Subcutaneous adipose tissue (tissue), 4 donors: ENCODE results near the gene PAPOLA. TPM values are rescaled to one million over a fixed set of nuclear protein-coding genes. Genes with fewer than 3 reads are reported as not detected.

Source experiments
- total RNA-seq, 4 donors: library from RNA; depleted of rRNA; stranded (reverse); fragments of >200 nt; gene quantifications; one replicate each; pipeline ENCODE4 v1.1.0, GENCODE V29; 2016
- TF ChIP-seq, protein P1 (sequence below): fragments of 450-650 bp; IDR thresholded peaks from one replicate; pipeline ENCODE4 v1.5.1; 2016; ENCODE audit warnings: low read depth, mild to moderate bottlenecking, control low read depth, antibody characterized with exemption, moderate library complexity

Gene PAPOLA
- total RNA-seq, 4 donors from 2014 or later: 109 to 253 (median 132) TPM

DNA sequence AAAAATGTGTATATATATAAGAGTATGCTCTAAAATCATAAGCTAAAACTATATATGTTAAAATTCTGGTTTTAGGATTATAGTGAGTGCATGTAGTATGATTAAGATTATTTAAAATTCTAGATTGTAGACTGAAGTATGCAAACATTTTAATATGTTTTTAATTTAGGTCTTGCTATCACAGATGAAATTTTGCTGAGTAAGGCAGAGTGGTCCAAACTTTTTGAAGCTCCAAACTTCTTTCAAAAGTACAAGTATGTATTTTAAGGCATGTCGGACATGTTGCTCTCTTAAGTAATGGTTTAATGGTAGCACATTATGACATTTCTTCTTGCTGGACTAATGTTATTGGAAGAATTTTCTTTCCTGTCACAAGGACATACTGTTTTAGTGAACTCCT, 34.6 kb downstream of the PAPOLA start:
- TF ChIP-seq, protein P1, sequence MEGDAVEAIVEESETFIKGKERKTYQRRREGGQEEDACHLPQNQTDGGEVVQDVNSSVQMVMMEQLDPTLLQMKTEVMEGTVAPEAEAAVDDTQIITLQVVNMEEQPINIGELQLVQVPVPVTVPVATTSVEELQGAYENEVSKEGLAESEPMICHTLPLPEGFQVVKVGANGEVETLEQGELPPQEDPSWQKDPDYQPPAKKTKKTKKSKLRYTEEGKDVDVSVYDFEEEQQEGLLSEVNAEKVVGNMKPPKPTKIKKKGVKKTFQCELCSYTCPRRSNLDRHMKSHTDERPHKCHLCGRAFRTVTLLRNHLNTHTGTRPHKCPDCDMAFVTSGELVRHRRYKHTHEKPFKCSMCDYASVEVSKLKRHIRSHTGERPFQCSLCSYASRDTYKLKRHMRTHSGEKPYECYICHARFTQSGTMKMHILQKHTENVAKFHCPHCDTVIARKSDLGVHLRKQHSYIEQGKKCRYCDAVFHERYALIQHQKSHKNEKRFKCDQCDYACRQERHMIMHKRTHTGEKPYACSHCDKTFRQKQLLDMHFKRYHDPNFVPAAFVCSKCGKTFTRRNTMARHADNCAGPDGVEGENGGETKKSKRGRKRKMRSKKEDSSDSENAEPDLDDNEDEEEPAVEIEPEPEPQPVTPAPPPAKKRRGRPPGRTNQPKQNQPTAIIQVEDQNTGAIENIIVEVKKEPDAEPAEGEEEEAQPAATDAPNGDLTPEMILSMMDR: no peak

GRCh38 chr14:96538097-96538989, 36.2 kb downstream of the PAPOLA start:
- TF ChIP-seq, protein P1: no peak

DNA sequence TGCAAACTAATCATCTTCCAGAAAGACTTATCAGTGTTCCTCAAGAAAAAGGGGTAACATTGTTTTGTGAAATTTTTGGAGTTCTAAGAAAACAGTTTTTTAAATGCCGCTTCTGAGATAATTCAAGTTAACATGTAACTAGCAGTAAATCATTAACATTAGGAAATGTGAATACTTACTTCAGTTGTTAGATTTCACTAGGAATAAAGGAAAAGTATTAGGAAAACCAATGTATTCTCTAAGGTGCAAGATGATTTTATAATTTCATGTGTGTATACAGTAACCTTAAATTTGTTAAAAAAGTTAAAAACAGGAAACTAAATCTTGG, 36.8 kb downstream of the PAPOLA start:
- TF ChIP-seq, protein P1: no peak

DNA sequence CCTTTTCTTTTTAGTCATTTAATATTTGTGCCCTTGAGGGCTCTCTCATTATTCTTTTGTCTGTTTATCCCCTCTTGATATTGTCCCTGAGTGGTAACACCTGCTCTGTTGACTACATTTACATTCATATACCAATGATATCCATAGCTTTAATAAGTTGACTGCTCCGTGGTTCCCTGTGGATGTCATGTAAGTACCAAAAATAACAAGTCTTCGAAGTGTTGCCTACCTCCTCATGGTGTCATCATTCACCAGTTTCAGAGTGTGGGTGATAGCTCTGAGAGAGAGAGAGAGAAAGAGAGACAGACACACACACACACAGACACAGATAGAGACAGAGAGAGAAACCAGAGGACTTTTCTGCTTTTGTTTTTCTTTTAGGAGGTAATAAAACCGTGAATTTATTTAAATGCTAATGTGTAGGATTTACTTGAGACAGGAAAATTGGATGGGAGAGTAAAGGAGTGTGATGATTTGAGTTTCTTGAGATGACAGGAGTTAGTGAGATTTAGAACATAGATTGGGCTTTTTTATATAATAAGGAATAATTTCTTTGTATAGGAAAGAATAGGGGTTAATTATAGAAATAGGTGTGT, 52.2 kb downstream of the PAPOLA start:
- TF ChIP-seq, protein P1: no peak

GRCh38 chr14:96559571-96559970, 57.4 kb downstream of the PAPOLA start:
- TF ChIP-seq, protein P1: no peak

DNA sequence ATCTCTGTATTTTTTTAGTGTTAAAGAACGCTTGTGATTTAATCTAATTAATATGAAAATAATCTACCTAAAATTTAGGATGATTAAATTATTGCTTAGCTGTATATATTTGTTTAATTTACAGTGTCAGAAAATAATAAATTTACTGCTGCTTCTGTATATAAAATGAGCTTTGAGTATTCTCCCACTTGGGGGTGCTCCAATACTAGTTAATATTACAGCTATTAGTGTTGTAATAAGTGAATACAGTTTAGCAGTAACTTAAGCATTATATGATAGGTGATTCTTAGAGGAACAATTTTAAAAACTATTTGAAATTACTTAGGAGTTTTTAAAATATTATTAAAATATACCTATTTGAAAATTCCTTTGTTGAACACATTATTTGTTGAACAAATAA, 62.2 kb downstream of the PAPOLA start:
- TF ChIP-seq, protein P1: no peak

GRCh38 chr14:96565811-96566210, 63.6 kb downstream of the PAPOLA start:
- TF ChIP-seq, protein P1: no peak
